ENCODE results near the gene SOWAHB. TPM values are rescaled to one million over a fixed set of nuclear protein-coding genes. Genes with fewer than 3 reads are reported as not detected.

Gene SOWAHB, protein sequence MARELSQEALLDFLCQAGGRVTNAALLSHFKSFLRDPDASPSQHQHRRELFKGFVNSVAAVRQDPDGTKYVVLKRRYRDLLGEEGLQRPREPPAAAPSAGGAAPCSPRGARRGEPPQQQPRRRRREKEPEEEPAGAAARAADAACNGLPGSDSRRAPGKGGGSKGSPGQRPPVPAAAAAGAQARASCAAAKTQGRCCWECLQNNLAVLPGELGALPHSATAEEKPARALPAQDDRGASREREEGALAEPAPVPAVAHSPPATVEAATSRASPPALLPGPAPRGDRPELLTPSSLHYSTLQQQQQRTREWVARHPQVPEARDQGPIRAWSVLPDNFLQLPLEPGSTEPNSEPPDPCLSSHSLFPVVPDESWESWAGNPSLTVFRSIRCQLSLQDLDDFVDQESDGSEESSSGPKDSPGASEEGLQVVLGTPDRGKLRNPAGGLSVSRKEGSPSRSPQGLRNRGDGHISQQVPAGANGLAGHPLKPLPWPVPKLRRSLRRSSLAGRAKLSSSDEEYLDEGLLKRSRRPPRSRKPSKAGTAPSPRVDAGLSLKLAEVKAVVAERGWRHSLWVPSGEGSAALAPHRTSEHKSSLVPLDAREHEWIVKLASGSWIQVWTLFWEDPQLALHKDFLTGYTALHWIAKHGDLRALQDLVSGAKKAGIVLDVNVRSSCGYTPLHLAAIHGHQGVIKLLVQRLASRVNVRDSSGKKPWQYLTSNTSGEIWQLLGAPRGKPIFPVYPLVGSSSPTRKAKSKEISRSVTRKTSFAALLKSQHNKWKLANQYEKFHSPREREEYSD
- total RNA-seq (1 to 10 TPM in 1 of 7 donors, under 1 TPM in 3, not detected in 3; 0.10 to 1.3 (median 0.17) TPM), polyA plus RNA-seq (under 1 TPM; 0.05 to 0.07 TPM)
- long read RNA-seq, donor 1, result 0 reads
- long read RNA-seq, donor 2, result 0 reads
- long read RNA-seq, donor 3, result 0 reads

DNA sequence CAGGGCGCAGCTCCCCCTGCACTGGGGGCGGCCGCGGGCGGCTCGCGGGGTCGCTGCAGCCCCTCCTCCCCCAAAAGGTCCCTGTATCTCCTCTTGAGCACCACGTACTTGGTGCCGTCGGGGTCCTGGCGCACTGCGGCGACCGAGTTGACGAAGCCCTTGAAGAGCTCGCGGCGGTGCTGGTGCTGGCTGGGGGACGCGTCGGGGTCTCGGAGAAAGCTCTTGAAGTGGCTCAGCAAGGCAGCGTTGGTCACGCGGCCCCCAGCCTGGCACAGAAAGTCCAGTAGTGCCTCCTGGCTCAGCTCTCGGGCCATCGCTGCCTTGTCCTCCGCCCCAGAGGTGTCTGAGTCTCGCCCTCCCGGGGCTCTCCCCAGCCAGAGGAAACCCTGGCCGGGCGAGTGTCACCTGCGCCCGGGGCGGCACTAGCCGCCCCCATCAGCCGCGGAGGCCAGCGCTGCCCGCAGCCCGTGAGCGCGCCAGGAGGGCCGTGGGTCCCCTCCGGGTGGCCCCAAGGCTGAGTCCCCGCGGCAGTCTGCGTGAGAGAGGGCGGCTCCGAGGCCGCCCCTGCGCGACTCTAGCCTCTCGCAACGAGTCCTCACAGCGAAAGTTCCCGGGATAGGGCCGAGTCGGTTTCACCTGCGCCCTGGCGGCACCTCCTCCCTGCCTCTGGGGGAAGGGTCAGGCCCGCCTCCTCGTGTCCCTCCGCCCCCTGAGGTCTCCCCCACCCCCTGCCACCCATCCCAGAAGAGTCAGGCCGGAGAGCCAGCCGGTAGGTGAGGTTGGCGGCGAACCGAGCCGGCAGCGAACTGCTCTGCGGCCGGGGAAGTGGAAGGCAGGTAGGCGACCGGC is at the start of gene SOWAHB:
TSS of gene SOWAHB (minus strand) at position 609 of the 849 bp plus-strand sequence. CDS start at position 314, 295 bp downstream.
- DNase-seq, result peak in 2 of 5 donors; percentile 24 to 36

DNA sequence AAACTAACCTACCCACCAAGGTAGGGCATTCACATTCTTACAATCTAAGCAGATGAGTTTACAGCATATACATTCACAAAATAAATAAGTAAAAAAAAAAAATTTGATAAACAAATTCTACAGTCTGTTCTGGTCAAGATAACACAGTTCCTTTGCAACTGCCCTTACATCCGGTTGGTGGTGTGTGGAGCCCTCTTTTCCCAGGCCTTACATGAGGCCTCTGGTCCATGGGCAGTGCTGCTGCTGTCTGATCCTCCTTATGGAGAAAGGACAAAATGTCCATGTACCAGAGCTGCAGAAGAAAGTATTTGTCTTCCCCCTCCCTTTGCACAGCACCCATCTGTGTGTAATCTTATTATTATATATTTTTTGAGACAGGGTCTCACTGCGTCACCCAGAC is 49.4 kb upstream of the SOWAHB start:
- Histone ChIP-seq H3K36me3 (no peaks in the 10 kb centered on the region), H3K4me1 (ENCODE audit: insufficient read depth) (peaks cover 4% of the 10 kb centered on the region), H3K4me3 (no peak overlapping the region), H3K27ac (no peak overlapping the region), H3K9me3 (no peaks in the 10 kb centered on the region), H3K27me3 (no peaks in the 10 kb centered on the region)
- intact Hi-C loops (cut with DNase I), result loop anchor here in 1 of 4 donors (5.0 to 10.0 kb wide), 2 partner anchors 77 to 210 kb away; partner anchors contain the start of gene CCNG2
- no peak for TF ChIP-seq POLR2A (IDR thresholded peaks at IDR 0.05)
- TF ChIP-seq, protein P1, sequence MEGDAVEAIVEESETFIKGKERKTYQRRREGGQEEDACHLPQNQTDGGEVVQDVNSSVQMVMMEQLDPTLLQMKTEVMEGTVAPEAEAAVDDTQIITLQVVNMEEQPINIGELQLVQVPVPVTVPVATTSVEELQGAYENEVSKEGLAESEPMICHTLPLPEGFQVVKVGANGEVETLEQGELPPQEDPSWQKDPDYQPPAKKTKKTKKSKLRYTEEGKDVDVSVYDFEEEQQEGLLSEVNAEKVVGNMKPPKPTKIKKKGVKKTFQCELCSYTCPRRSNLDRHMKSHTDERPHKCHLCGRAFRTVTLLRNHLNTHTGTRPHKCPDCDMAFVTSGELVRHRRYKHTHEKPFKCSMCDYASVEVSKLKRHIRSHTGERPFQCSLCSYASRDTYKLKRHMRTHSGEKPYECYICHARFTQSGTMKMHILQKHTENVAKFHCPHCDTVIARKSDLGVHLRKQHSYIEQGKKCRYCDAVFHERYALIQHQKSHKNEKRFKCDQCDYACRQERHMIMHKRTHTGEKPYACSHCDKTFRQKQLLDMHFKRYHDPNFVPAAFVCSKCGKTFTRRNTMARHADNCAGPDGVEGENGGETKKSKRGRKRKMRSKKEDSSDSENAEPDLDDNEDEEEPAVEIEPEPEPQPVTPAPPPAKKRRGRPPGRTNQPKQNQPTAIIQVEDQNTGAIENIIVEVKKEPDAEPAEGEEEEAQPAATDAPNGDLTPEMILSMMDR (IDR thresholded peaks at IDR 0.05), result no peak
- TF ChIP-seq EP300 (IDR thresholded peaks at IDR 0.05), result no peak
- 73 to 93% (median 87%) methylated on average over 2 of the region's 2 CpGs for WGBS, 3 donors
- no peak for DNase-seq

More for the DNA sequence above, at the start of gene SOWAHB:
- Histone ChIP-seq H3K4me1 (ENCODE audit: insufficient read depth) (peaks cover 3% of the 10 kb centered on the region), H3K27ac (no peak within 1 kb of the TSS), H3K27me3 (no peaks in the 10 kb centered on the region), H3K36me3 (no peaks in the 10 kb centered on the region), H3K4me3 (peak within 1 kb of the TSS; percentile 48), H3K9me3 (no peaks in the 10 kb centered on the region)
- WGBS, 3 donors, result 1 to 5% (median 1%) methylated on average over 50 to 76 of the region's 76 CpGs
- intact Hi-C loops (cut with DNase I), result no loop called here
- TF ChIP-seq EP300 (IDR thresholded peaks at IDR 0.05), result no peak
- TF ChIP-seq POLR2A (IDR thresholded peaks at IDR 0.05), result no peak
- TF ChIP-seq, protein P1 (IDR thresholded peaks at IDR 0.05), result no peak

DNA sequence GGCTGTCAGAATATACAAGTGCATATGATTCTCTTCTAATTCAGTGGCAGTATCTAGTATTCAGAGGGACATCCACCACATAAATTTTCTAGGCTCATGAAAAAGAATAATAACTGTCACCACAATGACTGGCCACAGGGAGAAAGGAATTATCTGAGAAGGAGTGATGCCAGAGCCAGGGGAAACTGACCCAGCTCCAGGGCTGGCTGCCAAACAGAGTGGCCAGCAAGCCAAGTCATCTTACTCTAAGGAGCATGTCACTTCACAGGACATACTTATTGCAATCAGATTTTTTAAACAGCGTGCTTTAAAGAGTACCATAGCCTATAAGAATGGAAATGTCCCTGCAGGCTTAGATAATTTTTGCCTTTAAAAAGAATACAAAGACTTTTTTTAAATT is 45.8 kb upstream of the SOWAHB start:
- Histone ChIP-seq H3K36me3 (no peaks in the 10 kb centered on the region), H3K27ac (no peak overlapping the region), H3K9me3 (no peaks in the 10 kb centered on the region), H3K4me3 (no peak overlapping the region), H3K27me3 (no peaks in the 10 kb centered on the region), H3K4me1 (ENCODE audit: insufficient read depth) (peaks cover 4% of the 10 kb centered on the region)
- WGBS, 3 donors, result 89 to 100% (median 98%) methylated on average over 1 of the region's 1 CpG
- no peak for TF ChIP-seq POLR2A (IDR thresholded peaks at IDR 0.05)
- TF ChIP-seq, protein P1 (IDR thresholded peaks at IDR 0.05), result no peak
- no peak for TF ChIP-seq EP300 (IDR thresholded peaks at IDR 0.05)
- intact Hi-C loops (cut with DNase I), result loop anchor here in 1 of 4 donors (10.0 kb wide), 1 partner anchor 81 kb away; no protein-coding TSS in a partner anchor
- no peak for DNase-seq

All from ovary (tissue), 10 donors.